Measurements from ENCODE around the gene ARHGEF28. TPM values are rescaled to one million over a fixed set of nuclear protein-coding genes. Genes with fewer than 3 reads are reported as not detected.

Gene ARHGEF28
- total RNA-seq, 4 donors from 2014 or later, result 16.9 to 29.7 (median 25.7) TPM

GRCh38 chr5:73902327-73903051 lies 276.5 kb downstream of the ARHGEF28 start:
- H3K27me3 ChIP-seq, result no peaks in the 10 kb centered on the region
- H3K4me3 ChIP-seq, result no peak overlapping the region
- peaks cover 0 to 11% of the 10 kb centered on the region in 2 donors for H3K36me3 ChIP-seq
- H3K27ac ChIP-seq, result no peak overlapping the region
- peak; percentile 82 to 89 (median 85) for TF ChIP-seq CTCF (IDR thresholded peaks at IDR 0.05)
- TF ChIP-seq EP300 (IDR thresholded peaks at IDR 0.05), result no peak
- WGBS, 2 donors (ENCODE audit: low coverage in 1 of 2), result 20 to 22% methylated on average over 9 to 10 of the region's 10 CpGs
- ATAC-seq, result no peak
- no peaks in the 10 kb centered on the region for H3K4me1 ChIP-seq
- no peaks in the 10 kb centered on the region for H3K9me3 ChIP-seq

- Histone ChIP-seq H3K9me3 (no peaks in the 10 kb centered on the region), H3K4me1 (no peaks in the 10 kb centered on the region), H3K36me3 (peaks cover 0 to 11% of the 10 kb centered on the region in 2 donors), H3K27ac (no peak overlapping the region), H3K4me3 (no peak overlapping the region), H3K27me3 (no peaks in the 10 kb centered on the region)
- no peak for ATAC-seq
- WGBS, 2 donors (ENCODE audit: low coverage in 1 of 2), result 88 to 92% methylated on average over 7 of the region's 9 CpGs
- TF ChIP-seq EP300 (IDR thresholded peaks at IDR 0.05) (no peak), POLR2A (IDR thresholded peaks at IDR 0.05) (no peak), POLR2AphosphoS5 (IDR thresholded peaks at IDR 0.05) (no peak), CTCF (IDR thresholded peaks at IDR 0.05) (no peak)
Observed at GRCh38 chr5:73903169-73903568, 277.2 kb downstream of the ARHGEF28 start.

- H3K9me3 ChIP-seq, result no peaks in the 10 kb centered on the region
- WGBS, 2 donors (ENCODE audit: low coverage in 1 of 2), result 79 to 89% methylated on average over 3 of the region's 3 CpGs
- H3K4me3 ChIP-seq, result no peak overlapping the region
- H3K27me3 ChIP-seq, result no peaks in the 10 kb centered on the region
- TF ChIP-seq POLR2A (IDR thresholded peaks at IDR 0.05) (no peak), POLR2AphosphoS5 (IDR thresholded peaks at IDR 0.05) (no peak), CTCF (IDR thresholded peaks at IDR 0.05) (no peak), EP300 (IDR thresholded peaks at IDR 0.05) (no peak)
- no peak overlapping the region for H3K27ac ChIP-seq
- no peak for ATAC-seq
- peaks cover 0 to 17% of the 10 kb centered on the region in 2 donors for H3K36me3 ChIP-seq
- H3K4me1 ChIP-seq, result no peaks in the 10 kb centered on the region
Observed at GRCh38 chr5:73906277-73906676, 280.3 kb downstream of the ARHGEF28 start.

- Histone ChIP-seq H3K4me1 (no peaks in the 10 kb centered on the region), H3K27ac (no peak overlapping the region), H3K9me3 (no peaks in the 10 kb centered on the region), H3K4me3 (no peak overlapping the region), H3K27me3 (no peaks in the 10 kb centered on the region), H3K36me3 (peaks cover 0 to 21% of the 10 kb centered on the region in 2 donors)
- TF ChIP-seq CTCF (IDR thresholded peaks at IDR 0.05) (no peak), POLR2AphosphoS5 (IDR thresholded peaks at IDR 0.05) (no peak), EP300 (IDR thresholded peaks at IDR 0.05) (no peak), POLR2A (IDR thresholded peaks at IDR 0.05) (no peak)
- 90 to 93% methylated on average over 3 of the region's 3 CpGs for WGBS, 2 donors (ENCODE audit: low coverage in 1 of 2)
- no peak for ATAC-seq
Observed at GRCh38 chr5:73907164-73907563, 281.2 kb downstream of the ARHGEF28 start.

- no peak overlapping the region for H3K4me3 ChIP-seq
- ATAC-seq, result no peak
- no peaks in the 10 kb centered on the region for H3K27me3 ChIP-seq
- no peak overlapping the region for H3K27ac ChIP-seq
- 22 to 40% methylated on average over 2 of the region's 2 CpGs for WGBS, 2 donors (ENCODE audit: low coverage in 1 of 2)
- TF ChIP-seq POLR2AphosphoS5 (IDR thresholded peaks at IDR 0.05) (no peak), POLR2A (IDR thresholded peaks at IDR 0.05) (no peak), EP300 (IDR thresholded peaks at IDR 0.05) (no peak), CTCF (IDR thresholded peaks at IDR 0.05) (no peak)
- H3K36me3 ChIP-seq, result peaks cover 0 to 21% of the 10 kb centered on the region in 2 donors
- H3K4me1 ChIP-seq, result no peaks in the 10 kb centered on the region
- no peaks in the 10 kb centered on the region for H3K9me3 ChIP-seq
Observed at GRCh38 chr5:73908395-73908794, 282.4 kb downstream of the ARHGEF28 start.
